Fibroblast of pulmonary artery (primary cell): ENCODE measurements around the gene DRD4.

Experiments
- DNase-seq: peaks from one replicate; pipeline ENCODE4 v3.0.0-alpha.2; 2010; ENCODE audit warnings: low read depth
- H3K4me3 ChIP-seq: replicated peaks from 2 replicates; pipeline ENCODE4 v1.5.1; 2011; ENCODE audit warnings: low read depth, mild to moderate bottlenecking, control low read depth, low read length, moderate library complexity
- CTCF ChIP-seq: IDR thresholded peaks from 2 replicates; pipeline ENCODE4 v1.5.1; 2011; ENCODE audit warnings: mild to moderate bottlenecking, control low read depth, low read length, inconsistent platforms; ENCODE audit errors: missing control alignments

The DRD4 gene

GRCh38 chr11:593347-593746, 43.7 kb upstream of the DRD4 start:
- no peak overlapping the region for H3K4me3 ChIP-seq
- no peak for DNase-seq
- TF ChIP-seq CTCF = no peak

GRCh38 chr11:595400-595799, 41.7 kb upstream of the DRD4 start:
- TF ChIP-seq CTCF = no peak
- H3K4me3 ChIP-seq = no peak overlapping the region
- no peak for DNase-seq

GRCh38 chr11:596374-596773, 40.7 kb upstream of the DRD4 start:
- no peak for DNase-seq
- TF ChIP-seq CTCF = no peak
- no peak overlapping the region for H3K4me3 ChIP-seq

- TF ChIP-seq CTCF = no peak
- H3K4me3 ChIP-seq = no peak overlapping the region
- DNase-seq = no peak
These were observed 39.8 kb upstream of the DRD4 start for GRCh38 chr11:597166-597725.

- DNase-seq = no peak
- no peak for TF ChIP-seq CTCF
- no peak overlapping the region for H3K4me3 ChIP-seq
These were observed 38.9 kb upstream of the DRD4 start for GRCh38 chr11:598005-598680.

- H3K4me3 ChIP-seq = no peak overlapping the region
- no peak for DNase-seq
- no peak for TF ChIP-seq CTCF
These were observed 35.4 kb upstream of the DRD4 start for GRCh38 chr11:601573-602245.

GRCh38 chr11:603154-603553, 33.9 kb upstream of the DRD4 start:
- no peak for DNase-seq
- TF ChIP-seq CTCF = no peak
- H3K4me3 ChIP-seq = no peak overlapping the region
